Right cardiac atrium (tissue), 5 donors: ENCODE results near the gene UPK3BL1. TPM values are rescaled to one million over a fixed set of nuclear protein-coding genes. Genes with fewer than 3 reads are reported as not detected.
"Not testable (repeated sequence)": the region's sequence is repeated elsewhere in the genome, so short reads cannot be mapped to it uniquely, and the experiment has no call there.

Source experiments
- ATAC-seq, 2 donors: fragments of 200-7000 bp; cut with Tn5 transposase; one replicate each; pipeline versions ENCODE4 v1.8.0 to v1.9.1; 2020; ENCODE audit warnings: moderate library complexity in 2 of 2, mild to moderate bottlenecking in 1 of 2
- DNase-seq, 3 donors: peaks; one replicate each; pipeline ENCODE4 v3.0.0-alpha.2; 2020
- H3K27ac ChIP-seq: one replicate; pipeline ENCODE4 v1.5.1; 2013; ENCODE audit warnings: mild to moderate bottlenecking, low read length, control low read depth, moderate library complexity
- H3K27me3 ChIP-seq: one replicate; pipeline ENCODE4 v1.6.1; 2013; ENCODE audit not compliant: control insufficient read depth, insufficient read depth
- H3K4me1 ChIP-seq: one replicate; pipeline ENCODE4 v1.6.1; 2013; ENCODE audit warnings: low read length; ENCODE audit not compliant: control insufficient read depth, insufficient read depth
- H3K4me3 ChIP-seq: one replicate; pipeline ENCODE4 v1.5.1; 2013; ENCODE audit warnings: low read length, control low read depth
- H3K9me3 ChIP-seq: one replicate; pipeline ENCODE4 v1.6.1; 2013; ENCODE audit warnings: low read length; ENCODE audit not compliant: control insufficient read depth
- WGBS: extraction: QIAGEN DNeasy Blood & Tissue Kit; methylation state at CpG from one replicate; pipeline ENCODE4 v1.1.7; 2013; 5-methylcytosine and 5-hydroxymethylcytosine counted together
- intact Hi-C, 4 donors: fragments of 100-400 bp; cut with DNase I; formaldehyde crosslinking; loops; one replicate each; pipeline versions ENCODE4 v1.11.0 to v1.14.0; 2022 to 2023
- polyA plus RNA-seq: library from polyadenylated mRNA; stranded (reverse); fragments of 200-250 nt; gene quantifications from one replicate; pipeline ENCODE4 v1.2.3, GENCODE V29; 2013
- total RNA-seq, 4 donors: library from RNA; stranded (reverse); fragmentation: NEBNext Ultra II Directional; extraction: Animal tissue kit (Norgen Biotek cat#: 25700); gene quantifications; one replicate each; pipeline ENCODE4 v1.2.1, GENCODE V29; 2021
- donor health status: healthy with polysubstance abuse.
- donor health status: DM: no; HTN: yes; CAD: no.
- donor health status: DM: no; HTN: no; CAD: no.
- donor health status: DM: no; HTN: yes; CAD: no; lungs with severe emphysema.
- donor health status: DM: yes; HTN: yes; CAD: no.

The UPK3BL1 gene
- total and polyA plus RNA-seq, 5 donors = 5.1 to 24.2 (median 12.7) TPM

DNA sequence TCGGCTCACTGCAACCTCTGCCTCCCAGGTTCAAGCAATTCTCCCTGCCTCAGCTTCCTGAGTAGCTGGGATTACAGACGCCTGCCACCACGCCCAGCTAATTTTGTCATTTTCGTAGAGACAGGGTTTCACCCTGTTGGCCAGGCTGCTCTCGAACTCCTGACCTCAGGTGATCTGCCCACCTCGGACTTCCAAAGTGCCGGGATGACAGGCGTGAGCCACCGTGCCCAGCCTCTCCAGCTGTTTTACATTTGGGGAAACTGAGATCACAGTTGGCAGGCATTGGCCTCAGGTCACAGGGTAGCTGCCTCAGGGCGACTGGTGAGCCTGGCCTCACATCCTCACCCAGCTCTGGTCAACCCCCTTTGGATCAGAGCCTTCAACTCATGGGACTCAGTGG lies 32.9 kb downstream of the UPK3BL1 start:
- H3K4me1 ChIP-seq, H3K27ac ChIP-seq, H3K9me3 ChIP-seq, ATAC-seq, H3K27me3 ChIP-seq, H3K4me3 ChIP-seq, intact Hi-C loops: not testable (repeated sequence)
- peak in 1 of 3 donors; percentile 55 for DNase-seq
- 76% methylated on average over 5 of the region's 10 CpGs for WGBS

DNA sequence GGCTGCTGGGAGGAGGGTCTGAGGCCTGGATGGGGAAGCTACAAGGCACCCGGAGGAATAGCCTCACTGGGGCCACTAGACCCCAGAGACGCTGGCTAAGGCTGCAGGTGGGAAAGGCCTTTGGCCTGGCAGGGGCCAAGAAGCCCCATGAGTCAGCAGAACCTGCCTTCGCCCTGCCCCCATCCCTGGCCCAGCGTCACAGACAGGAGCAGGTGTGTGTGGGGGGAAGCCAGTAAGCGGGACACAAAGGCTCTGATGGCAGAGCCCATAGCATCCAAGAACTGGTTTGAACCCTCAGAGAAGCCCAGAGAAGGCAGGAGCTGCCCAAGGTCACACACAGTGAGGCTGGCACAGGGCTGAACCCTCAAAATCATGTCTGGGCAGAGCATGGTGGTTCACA lies 35.7 kb downstream of the UPK3BL1 start:
- ATAC-seq, DNase-seq, H3K9me3 ChIP-seq, H3K4me1 ChIP-seq, H3K27ac ChIP-seq, intact Hi-C loops, H3K27me3 ChIP-seq, H3K4me3 ChIP-seq: not testable (repeated sequence)
- no CpG with 5 or more reads among the region's 5 CpGs for WGBS

DNA sequence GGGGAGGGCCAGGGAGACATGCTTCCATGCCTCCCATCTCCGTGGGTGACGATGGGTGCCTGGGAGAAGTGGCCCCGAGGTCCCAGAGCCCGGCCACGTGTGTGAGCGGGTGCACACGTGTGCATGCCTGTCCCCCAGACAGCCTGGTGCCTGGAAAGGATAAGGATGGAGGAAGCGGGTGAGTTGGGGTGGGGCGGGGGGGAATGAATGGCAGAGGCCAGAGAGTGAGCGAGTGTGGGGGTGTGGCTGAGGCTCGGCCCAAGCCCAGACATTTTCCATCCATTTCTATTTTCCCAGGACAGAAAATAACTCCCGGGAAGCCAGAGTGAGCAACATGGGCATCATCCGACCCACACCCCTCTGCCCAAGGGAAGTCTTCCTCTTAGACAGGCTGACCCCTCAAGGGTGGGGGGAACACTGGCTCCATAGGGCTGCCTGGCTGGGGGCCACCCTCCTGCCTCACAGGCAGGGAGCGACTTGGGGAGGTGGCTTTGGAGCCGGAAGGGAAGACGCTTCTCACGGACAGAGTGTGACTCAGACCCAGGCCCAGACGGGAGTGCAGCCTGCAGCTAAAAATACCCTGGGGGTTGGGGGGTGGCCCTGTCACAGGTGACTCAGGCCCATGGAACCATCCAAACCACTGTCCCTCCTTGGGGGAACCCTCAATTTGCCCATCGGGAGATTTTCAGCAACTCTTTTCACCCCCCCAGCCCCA lies 38.0 kb downstream of the UPK3BL1 start:
- DNase-seq, H3K27me3 ChIP-seq, H3K4me1 ChIP-seq, H3K4me3 ChIP-seq, H3K9me3 ChIP-seq, intact Hi-C loops, H3K27ac ChIP-seq: not testable (repeated sequence)
- 25% methylated on average over 5 of the region's 19 CpGs for WGBS
- ATAC-seq = peak; percentile 68 to 84

DNA sequence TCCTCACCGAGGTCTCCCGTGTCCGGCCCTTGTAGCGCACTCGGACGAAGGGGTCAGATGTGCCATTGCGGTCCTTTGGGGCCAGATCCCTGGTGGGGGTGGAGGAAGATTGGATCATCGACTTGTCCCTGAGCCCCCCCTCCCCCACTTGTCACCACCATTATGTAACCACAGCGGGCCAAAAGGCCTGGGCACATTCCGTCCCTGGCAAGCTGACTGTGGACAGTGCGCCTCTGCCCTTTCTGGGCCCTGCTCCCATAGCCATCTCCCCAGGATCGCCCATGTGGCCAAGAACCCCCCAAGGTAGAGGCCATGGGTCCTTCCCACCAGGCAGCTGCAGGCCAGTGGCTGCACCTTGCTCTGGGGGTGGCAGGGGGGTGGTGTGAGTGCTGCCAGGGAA lies 40.3 kb downstream of the UPK3BL1 start:
- DNase-seq, H3K4me1 ChIP-seq, intact Hi-C loops, ATAC-seq, H3K27me3 ChIP-seq, H3K4me3 ChIP-seq, H3K9me3 ChIP-seq, H3K27ac ChIP-seq: not testable (repeated sequence)
- no CpG with 5 or more reads among the region's 12 CpGs for WGBS

DNA sequence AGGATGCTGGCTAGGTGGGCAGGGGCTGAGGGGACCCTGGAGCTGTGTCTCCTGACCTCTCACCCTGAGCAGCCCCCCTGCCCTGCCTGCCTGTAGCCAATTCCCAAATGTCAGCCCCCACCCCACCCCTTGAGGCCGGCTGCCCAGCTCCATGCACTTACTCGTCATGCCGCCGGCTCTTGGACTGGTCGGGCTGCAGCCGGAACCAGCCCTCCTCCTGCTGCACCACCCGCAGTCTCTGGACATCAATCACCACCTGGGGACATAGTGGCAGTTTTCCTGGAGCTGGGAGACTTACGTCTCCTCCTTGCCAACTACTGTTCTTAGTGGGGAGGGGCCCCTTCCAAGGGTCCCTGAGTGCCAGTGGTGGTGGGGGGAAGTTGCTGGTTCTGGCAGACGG lies 42.9 kb downstream of the UPK3BL1 start:
- ATAC-seq, DNase-seq, H3K27ac ChIP-seq, H3K4me1 ChIP-seq, intact Hi-C loops, H3K27me3 ChIP-seq, H3K4me3 ChIP-seq, H3K9me3 ChIP-seq: not testable (repeated sequence)
- no CpG with 5 or more reads among the region's 9 CpGs for WGBS

DNA sequence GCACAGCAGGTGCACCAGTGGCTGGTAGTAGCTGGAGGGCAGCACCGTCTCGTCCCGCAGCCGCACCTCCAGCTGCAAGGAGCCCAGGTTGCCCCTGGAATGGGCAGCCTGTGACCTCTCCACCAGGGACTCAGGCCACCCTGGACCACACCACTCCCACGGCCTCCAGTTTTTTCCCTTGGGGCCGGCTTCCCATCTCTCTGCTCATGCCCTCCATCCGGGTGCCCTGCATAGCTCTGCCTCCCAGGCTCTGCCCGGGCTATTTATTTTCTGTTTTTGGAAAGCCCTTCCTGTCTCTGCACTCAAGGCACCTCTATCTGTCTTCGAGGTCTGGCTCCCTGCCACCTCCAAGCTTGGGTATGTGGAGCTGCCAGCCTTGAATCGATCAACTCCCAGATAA lies 46.6 kb downstream of the UPK3BL1 start:
- peak in 1 of 3 donors; percentile 60 for DNase-seq
- not testable (repeated sequence) for H3K27me3 ChIP-seq
- WGBS = 72% methylated on average over 4 of the region's 10 CpGs

DNA sequence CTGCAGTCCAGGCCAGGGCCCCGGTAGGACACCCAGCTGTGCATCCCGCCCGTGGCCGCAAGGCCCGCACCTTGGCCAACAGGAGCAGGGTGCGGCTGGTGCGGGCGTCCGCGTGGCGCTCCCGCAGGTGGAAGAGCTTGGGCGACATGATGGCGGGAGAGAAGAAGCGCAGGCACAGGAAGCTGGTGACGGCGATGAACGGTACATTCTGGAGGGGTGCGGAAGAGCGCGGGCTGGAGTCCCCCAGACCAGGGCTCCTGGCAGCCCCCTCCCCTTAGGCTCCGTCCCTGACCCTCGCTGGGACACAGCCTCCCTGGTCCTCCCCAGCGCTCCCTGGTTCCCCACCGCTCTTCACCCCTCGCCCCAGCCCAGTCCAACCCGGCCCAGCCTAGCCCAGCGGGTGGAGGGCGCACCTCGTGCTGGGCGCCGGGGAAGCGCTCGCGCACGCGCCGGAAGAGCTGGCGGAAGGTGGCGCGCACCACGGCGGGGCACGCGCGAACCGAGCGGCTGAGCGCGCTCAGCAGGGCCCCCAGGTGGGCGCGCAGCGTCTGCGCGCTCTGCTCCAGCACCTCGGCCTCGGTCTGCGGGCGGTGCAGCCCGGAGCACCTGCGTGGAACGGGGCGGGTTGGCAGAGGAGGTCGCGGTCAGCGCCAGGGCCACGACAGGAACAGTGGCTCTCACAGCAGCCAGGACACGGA lies 48.8 kb downstream of the UPK3BL1 start:
- ATAC-seq = peak; percentile 38 to 44
- DNase-seq, H3K4me3 ChIP-seq, intact Hi-C loops, H3K27ac ChIP-seq, H3K9me3 ChIP-seq, H3K4me1 ChIP-seq, H3K27me3 ChIP-seq: not testable (repeated sequence)
- WGBS = no CpG with 5 or more reads among the region's 68 CpGs

More for the DNA sequence above, 46.6 kb downstream of the UPK3BL1 start:
- H3K27ac ChIP-seq, intact Hi-C loops, H3K9me3 ChIP-seq, H3K4me1 ChIP-seq, ATAC-seq, H3K4me3 ChIP-seq: not testable (repeated sequence)

DNA sequence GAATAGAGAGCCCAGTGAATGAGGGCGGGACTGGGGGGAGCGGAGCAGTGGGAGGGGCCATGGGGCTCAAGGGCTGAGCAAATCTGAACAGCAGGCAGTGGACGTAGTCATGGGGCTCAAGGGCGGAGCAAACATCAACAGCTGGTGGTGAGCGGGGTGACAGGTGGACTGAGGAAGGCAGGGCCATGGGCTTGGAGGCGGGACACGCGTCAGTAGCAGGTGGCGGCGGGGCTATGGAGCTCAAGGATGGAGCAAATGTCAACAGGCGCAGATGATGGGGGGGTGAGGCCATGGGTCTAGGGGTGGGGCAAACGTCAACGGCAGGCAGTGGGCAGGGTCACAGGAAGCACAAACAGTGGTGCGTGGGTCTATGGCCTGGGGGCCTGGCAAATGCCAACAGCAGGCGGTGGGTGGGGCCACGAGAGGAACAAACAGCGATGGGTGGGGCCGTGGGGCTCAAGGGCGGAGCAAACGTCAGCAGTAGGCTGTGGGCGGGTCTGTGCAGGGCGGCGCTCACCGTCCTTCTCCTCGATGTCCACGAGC lies 50.0 kb downstream of the UPK3BL1 start:
- H3K4me1 ChIP-seq, H3K27ac ChIP-seq, H3K9me3 ChIP-seq, H3K4me3 ChIP-seq, H3K27me3 ChIP-seq, intact Hi-C loops: not testable (repeated sequence)
- ATAC-seq = peak; percentile 86 to 88
- peak; percentile 14 to 77 (median 57) for DNase-seq
- WGBS = 30% methylated on average over 6 of the region's 26 CpGs

DNA sequence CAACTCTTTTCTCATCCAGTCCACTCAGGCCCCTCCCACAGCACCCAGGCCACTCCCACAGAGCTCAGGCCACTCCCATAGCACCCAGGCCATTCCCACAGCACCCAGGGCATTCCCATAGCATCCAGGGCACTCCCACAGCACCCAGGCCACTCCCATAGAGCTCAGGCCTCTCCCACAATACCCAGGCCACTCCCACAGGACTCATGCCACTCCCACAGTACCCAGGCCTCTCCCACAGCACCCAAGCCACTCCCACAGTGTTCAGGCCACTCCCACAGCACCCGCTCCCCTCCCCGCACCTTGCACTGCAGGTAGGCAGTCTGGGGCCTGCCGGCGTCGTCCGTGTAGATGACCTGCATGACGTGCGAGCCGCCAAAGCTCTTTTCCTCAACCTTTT lies 52.7 kb downstream of the UPK3BL1 start:
- H3K9me3 ChIP-seq, H3K4me1 ChIP-seq, H3K27ac ChIP-seq, H3K4me3 ChIP-seq, intact Hi-C loops, DNase-seq, H3K27me3 ChIP-seq: not testable (repeated sequence)
- peak; percentile 38 to 69 for ATAC-seq
- WGBS = no CpG with 5 or more reads among the region's 9 CpGs
